Measurements from ENCODE around the gene PFKFB2. TPM values are rescaled to one million over a fixed set of nuclear protein-coding genes. Genes with fewer than 3 reads are reported as not detected.

The PFKFB2 gene
- total RNA-seq, 4 donors from 2014 or later, result 4.0 to 16.1 (median 6.1) TPM

- no peak for TF ChIP-seq CTCF (IDR thresholded peaks at IDR 0.05)
- ATAC-seq (ENCODE audit: low FRiP score) (no peak), DNase-seq (ENCODE audit: low spot score) (no peak)
Measured at GRCh38 chr1:207031632-207032264, 21.3 kb upstream of the PFKFB2 start.

GRCh38 chr1:207032528-207033017 is 20.5 kb upstream of the PFKFB2 start, which contains the start of gene C1orf116:
Gene C1orf116, minus strand, starts transcription at chr1:207032756. Its CDS starts 5,158 bp downstream, at chr1:207027598.
- peak; percentile 54 for ATAC-seq (ENCODE audit: low FRiP score)
- no peak for TF ChIP-seq CTCF (IDR thresholded peaks at IDR 0.05)
- no peak for DNase-seq (ENCODE audit: low spot score)

GRCh38 chr1:207033302-207033701 is 19.8 kb upstream of the PFKFB2 start:
- TF ChIP-seq CTCF (IDR thresholded peaks at IDR 0.05), result no peak
- DNase-seq (ENCODE audit: low spot score) (no peak), ATAC-seq (ENCODE audit: low FRiP score) (no peak)

- no peak for TF ChIP-seq CTCF (IDR thresholded peaks at IDR 0.05)
- ATAC-seq (ENCODE audit: low FRiP score), result no peak
- DNase-seq (ENCODE audit: low spot score), result no peak
Measured at GRCh38 chr1:207034208-207034607, 18.9 kb upstream of the PFKFB2 start.

GRCh38 chr1:207034998-207035397 is 18.1 kb upstream of the PFKFB2 start:
- no peak for TF ChIP-seq CTCF (IDR thresholded peaks at IDR 0.05)
- DNase-seq (ENCODE audit: low spot score) (no peak), ATAC-seq (ENCODE audit: low FRiP score) (no peak)

GRCh38 chr1:207035877-207036551 is 17.1 kb upstream of the PFKFB2 start:
- DNase-seq (ENCODE audit: low spot score), result no peak
- no peak for TF ChIP-seq CTCF (IDR thresholded peaks at IDR 0.05)
- no peak for ATAC-seq (ENCODE audit: low FRiP score)

- no peak for DNase-seq (ENCODE audit: low spot score)
- no peak for TF ChIP-seq CTCF (IDR thresholded peaks at IDR 0.05)
- no peak for ATAC-seq (ENCODE audit: low FRiP score)
Measured at GRCh38 chr1:207036865-207037264, 16.2 kb upstream of the PFKFB2 start.
